ENCODE data around the gene FAM83E.
"Not testable (repeated sequence)": the region's sequence is repeated elsewhere in the genome, so short reads cannot be mapped to it uniquely, and the experiment has no call there.

The FAM83E gene

DNA sequence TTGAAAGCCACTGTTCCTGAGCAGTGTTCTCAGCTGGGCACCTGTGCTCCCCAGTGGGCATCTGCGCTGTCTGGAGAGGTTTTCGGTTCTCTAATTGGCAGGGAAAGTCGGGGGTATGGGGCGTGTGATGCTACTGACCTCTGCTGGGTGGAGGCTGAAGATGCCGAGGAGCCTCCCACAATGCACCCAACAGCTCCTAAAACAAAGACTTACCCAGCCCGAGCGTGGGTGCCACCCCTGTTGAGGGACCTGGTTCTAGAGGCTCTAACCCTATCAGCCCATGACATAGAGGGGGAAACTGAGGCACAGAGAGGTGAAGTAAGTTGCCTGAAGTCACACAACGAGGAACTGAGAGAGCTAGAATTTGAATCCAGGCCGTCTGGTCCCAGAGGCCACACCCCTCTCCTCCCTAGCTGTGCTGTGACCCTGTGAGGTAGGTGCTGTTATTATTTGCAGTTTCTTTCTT lies 6.0 kb downstream of the FAM83E start:
- DNase-seq: peak; percentile 39

DNA sequence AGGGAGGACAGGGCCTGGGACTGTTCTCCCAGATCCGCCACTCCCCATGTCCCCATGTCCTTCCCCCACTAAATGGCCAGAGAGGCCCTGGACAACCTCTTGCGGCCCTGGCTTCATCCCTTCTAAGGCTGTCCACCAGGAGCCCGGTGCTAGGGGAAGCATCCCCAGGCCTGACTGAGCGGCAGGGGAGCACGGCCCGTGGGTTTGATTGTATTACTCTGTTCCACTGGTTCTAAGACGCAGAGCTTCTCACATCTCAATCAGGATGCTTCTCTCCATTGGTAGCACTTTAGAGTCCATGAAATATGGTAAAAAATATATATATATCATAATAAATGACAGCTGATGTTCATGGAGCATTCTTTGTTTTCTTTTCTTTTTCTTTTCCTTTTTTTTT lies 7.5 kb downstream of the FAM83E start:
- no peak for DNase-seq

DNA sequence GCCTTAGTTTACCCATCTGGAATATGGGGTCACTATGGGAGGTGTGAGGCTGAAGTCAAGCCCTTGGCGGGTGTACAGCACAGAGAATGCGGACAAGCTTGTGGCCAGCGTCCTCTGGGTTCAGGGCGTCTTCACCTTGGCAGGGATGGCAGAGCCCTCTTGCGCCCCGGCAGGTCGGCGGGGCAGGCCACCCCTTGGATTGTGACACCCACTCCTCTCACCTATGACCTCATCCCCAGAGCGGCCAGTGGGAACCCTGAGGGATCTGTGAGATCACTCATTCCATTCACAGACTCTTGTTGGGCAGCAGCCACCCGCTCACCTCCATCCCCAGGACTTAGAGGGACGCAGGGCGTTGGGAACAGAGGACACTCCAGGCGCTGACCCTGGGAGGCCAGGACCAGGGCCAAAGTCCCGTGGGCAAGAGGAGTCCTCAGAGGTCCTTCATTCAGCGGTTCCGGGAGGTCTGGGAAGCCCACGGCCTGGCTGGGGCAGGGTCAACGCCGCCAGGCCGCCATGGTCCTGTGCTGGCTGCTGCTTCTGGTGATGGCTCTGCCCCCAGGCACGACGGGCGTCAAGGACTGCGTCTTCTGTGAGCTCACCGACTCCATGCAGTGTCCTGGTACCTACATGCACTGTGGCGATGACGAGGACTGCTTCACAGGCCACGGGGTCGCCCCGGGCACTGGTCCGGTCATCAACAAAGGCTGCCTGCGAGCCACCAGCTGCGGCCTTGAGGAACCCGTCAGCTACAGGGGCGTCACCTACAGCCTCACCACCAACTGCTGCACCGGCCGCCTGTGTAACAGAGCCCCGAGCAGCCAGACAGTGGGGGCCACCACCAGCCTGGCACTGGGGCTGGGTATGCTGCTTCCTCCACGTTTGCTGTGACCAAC lies 8.2 kb downstream of the FAM83E start, which contains the start of gene SPACA4:
TSS of gene SPACA4 (plus strand) at position 280 of the 896 bp plus-strand sequence. CDS start at position 517, 237 bp downstream.
- DNase-seq: no peak

DNA sequence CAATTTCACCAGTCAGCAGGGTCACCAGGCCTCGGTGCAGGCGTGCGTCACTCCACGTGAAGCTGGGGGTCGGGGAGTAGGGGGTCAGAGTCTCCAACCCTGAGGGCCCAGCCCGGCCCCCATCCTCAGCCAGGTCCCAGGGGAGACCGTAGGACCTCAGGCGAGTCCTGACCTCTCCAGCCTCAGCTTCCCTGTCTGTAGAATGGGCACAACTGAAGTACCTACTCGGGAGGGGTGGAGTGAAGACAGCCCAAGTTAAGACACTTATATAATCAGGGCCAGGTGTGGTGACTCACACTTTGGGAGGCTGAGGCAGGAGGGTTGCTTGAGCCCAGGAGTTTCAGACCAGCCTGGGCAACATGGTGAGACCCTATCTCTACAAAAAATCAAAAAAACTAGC lies 11.0 kb downstream of the FAM83E start:
- DNase-seq: no peak

DNA sequence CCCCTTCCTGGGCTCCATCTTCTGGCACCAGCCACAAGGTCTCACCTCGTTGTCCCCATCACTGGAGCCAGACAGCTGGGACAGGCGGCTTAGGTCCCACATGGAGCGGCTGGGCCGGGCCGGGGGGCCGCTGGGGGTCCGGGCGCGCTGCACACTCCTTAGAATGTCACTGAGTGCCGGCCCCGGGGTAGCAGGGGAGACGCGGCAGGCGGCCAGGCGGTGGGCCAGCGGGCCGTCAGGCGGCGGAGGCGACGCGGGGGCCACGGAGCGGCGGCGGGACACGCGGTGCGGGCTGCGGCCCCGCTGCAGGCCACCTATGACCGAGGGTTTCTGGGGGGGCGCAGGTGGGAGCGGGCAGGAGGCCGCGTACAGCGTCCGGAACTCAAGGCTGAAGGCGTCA lies 11.4 kb downstream of the FAM83E start:
- no peak for DNase-seq

DNA sequence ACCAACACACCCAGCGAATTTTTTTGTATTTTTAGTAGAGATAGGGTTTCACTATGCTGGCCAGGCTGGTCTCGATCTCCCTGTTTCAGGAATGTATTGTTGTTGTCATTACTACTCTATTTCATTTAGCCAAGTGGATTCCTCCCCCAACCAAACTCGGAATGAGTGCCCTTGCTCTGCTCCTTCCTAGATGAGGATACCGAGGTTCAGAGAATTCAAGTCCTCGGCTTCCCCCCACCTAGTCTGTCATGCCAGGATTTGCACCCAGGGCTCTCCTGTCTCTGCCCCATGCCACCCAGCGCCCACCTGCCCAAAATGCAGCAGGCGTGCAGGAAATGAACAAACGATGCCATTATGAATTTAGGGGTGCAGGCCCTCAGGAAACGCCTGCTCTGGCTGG lies 11.9 kb downstream of the FAM83E start:
- DNase-seq: no peak

DNA sequence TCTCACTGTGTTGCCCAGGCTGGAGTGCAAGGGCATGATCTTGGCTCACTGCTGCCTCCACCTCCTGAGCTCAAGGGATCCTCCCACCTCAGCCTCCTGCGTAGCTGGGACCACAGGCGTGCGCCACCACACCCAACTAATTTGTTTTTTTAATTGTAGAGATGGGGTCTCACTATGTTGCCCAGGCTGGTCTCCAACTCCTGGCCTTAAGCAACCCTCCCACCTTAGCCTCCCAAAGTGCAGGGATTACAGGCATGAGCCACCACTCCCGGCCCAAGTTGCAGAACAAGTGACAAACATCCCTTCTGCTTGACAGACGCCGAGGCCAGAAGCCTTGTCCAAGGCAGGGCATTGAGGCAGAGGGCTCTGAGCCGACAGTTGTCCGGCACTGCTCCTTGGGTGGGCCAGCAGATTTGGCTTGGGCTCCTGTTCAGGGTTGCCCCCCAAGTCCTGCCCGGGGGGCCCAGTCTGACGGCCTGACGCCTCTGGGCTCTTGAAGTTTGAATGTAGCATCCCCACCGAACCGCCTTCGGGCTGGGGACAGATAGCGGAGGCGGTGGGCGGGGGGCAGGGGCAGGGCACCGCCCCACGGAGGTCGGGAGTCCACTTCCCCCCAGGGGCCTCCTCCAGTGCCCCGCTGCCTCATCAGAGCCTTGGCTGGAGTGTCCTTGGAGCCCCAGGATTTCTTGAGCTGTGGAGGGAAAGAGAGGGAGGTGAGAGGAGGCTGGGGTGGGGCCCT lies 14.0 kb downstream of the FAM83E start:
- no peak for DNase-seq

DNA sequence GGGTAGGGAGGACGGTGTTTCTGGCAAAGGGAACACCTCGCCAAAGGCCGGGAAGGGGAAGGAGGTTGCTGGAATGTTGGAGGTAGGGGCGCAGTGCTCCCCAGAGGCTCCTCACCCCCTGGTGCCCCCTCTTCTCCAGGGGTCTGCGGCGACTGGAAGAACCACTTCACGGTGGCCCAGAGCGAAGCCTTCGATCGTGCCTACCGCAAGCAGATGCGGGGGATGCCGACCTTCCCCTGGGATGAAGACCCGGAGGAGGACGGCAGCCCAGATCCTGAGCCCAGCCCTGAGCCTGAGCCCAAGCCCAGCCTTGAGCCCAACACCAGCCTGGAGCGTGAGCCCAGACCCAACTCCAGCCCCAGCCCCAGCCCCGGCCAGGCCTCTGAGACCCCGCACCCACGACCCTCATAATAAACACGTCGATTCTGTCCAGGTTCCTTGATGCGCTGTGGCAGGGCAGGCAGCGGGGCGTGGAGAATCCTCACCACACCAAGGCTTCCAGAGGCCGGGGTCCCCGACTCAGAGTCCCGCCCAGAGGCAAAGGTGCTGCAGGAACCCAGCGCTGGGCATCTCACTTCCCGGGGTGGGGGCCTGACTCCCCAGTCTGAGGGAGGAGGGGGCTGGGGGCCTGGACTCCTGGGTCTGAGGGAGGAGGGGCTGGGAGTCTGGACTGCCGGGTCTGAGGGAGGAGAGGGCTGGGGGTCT lies 15.7 kb downstream of the FAM83E start:
- no peak for DNase-seq

DNA sequence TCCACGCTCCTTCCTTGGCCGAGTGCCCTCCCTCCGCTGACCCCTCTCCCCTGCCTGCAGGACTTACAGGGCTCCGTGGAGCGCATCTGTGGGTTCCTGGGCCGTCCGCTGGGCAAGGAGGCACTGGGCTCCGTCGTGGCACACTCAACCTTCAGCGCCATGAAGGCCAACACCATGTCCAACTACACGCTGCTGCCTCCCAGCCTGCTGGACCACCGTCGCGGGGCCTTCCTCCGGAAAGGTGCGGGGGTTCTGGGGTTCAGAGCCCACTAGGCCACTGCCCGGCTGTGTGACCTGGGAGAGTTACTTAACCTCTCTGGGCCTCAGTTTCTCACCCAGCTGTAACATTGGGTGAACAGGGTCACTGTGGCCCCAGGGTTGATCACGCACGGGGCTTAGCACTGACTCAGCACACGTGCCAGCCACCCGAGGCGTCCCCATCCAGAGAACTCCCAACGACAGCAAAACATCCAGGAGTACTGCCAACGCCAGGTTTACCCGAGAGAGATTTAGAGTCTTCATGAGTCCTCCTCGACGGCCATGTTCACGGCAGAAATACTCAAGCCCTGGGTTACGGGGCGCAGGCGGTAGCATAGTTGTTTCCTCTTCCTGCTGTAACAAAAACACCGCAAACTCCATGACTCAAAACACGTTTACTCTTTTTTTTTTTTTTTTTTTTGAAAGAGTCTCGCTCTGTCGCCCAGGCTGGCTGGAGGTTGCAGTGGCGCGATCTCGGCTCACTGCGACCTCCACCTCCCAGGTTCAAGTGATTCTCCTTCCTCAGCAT lies 18.0 kb downstream of the FAM83E start:
- DNase-seq: no peak

DNA sequence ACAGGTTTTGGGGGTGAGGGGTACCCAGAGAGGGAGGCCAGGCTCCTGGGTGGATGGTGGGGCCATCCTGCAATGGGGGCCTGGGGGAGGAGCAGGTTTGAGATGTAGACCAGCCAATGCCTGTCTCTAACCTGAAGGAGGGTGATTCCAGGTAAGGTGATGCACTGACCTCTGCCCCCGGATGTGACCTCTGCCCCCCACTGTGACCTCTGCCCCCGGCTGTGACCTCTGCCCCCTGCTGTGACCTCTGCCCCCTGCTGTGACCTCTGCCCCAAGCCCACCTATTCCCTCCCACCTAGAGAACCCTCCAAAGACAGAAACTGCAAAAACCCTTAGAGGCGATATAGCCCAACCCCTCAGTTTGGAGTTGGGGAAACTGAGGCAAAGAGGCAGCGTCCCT lies 18.6 kb downstream of the FAM83E start:
- no peak for DNase-seq

DNA sequence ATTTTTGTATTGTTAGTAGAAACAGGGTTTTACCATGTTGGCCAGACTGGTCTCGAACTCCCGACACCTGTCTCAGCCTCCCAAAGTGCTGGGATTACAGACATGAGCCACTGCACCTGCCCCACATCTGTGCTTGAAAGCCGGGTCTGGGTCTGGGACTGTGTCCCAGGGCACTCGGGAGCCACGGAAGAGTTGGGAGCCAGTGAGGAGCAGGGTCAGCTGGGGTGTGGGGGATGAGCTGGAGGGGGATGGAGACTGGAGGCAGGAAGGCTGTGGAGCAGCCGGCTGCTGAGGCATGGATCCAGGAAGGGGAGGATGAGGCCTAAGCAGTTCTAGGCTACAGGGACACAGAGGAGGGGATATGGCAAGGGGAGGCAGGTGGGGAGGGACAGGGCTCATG lies 19.0 kb downstream of the FAM83E start:
- DNase-seq: no peak

DNA sequence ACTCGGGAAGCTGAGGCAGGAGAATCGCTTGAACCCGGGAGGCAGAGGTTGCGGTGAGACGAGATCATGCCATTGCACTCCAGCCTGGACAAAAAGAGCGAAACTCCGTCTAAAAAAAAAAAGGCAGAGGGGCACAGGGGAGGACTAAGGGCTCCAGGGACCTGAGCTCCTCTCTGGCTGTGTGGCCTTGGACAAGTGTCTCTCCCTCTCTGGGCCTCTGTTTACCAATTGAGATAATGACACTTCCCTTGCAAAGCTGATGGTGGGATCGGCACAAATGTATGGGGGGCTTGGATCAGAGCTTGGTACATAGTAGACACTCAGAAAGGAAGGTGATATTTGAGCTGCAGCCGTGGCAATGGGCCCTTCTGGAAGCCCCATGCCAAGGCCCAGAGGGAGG lies 19.7 kb downstream of the FAM83E start:
- DNase-seq: no peak

DNA sequence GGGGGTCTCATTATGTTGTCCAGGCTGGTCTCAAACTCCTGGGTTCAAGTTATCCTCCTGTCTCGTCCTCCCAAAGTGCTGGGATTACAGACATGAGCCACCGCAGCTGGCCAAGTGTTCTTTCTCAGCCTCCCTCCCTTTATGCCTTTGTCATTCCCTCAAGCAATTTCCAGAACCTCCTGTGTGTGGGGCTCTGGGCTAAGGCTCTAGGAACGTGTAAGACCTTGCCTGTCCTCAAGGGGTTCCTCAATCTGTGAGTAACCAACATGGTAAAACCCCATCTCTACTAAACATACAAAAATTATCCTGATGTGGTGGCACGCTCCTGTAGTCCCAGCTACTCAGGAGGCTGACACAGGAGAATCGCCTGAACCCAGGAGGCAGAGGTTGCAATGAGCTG lies 23.9 kb downstream of the FAM83E start:
- no peak for DNase-seq

DNA sequence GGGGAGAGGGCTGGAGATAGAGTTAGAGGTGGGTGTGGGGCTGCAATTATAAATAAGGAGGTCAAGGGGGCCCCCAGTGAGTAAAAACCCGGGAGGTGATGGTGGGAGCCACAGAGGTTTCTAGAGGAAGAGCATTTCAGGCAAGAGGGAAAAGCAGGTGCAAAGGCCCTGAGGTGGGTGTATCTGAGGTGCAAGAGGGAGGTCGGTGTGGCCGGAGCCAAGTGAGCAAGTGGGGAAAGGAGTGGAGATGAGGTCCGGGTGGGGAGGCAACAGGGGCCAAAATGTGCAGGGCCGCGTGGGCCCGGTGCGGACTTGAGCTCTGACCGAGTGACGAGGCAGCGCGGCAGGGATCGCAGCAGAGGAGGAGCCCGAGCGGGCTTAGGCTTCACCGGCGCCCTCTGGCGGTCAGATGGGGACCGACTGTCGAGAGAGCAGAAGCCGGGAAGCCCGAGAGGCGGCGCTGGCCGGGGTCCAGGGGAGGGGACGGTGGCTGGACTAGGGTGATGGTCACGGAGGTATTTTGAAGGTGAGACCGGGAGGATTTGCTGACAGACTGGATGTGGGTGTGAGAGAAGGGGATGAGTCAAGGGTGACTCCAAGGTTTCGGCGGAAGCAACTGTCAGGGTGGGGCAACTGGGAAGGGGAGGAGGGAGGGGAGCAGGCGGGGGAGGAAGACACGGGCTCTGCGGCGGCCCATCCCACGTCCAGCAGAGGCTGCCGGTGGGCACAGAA lies 26.0 kb downstream of the FAM83E start:
- peak; percentile 28 for DNase-seq

DNA sequence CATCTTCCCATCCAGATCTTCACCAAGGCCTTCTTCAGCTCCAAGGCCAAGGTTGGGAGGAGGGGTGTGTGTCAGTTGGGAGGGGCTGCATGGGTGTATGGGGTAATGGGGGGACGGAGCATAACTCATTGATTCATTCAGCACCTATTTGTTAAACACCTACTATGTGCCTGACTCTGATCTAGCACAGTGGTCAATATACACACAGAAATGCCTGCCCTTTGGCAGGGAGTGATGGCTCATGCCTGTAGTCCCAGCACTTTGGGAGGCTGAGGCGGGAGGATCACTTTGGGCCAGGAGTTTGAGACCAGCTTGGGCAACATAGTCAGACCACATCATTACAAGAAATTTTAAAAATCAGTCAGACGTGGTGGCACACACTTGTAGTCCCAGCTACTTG lies 27.5 kb downstream of the FAM83E start:
- DNase-seq: no peak

DNA sequence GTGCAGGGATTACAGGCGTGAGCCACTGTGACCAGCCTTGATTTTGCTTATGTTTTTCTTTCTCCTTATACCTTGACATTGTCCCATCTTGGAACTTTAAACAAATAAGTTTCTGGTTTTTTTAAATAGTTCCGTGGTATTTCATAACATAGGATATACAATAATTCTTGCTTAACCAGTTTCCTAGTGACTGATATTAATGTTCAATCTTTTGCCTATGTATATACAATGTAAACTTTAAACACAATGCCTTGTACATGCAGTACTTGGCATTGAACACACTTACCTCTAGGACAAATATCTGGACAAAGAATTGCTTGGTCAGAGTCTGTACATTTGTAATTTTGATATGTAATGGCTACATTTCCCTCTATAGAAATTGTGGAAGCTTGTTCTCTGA lies 32.7 kb downstream of the FAM83E start:
- no peak for DNase-seq

DNA sequence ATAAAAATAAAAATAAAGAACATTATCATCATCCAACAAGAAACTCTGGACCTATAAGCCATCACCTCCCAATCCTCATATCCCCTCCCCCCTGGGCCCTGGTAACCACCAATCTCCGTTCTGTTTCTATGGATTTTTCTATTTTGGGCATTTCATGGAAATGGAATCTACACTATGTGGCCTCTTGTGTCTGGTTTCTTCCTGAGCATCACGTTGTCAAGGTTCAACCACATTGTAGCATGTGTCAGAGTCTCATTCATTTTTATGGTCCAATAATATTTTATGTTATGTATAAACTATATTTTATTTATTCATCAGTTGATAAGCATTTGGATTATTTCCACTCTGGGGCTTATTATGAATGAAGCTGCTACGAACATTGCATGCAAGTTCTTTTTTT lies 36.0 kb downstream of the FAM83E start:
- DNase-seq: no peak

DNA sequence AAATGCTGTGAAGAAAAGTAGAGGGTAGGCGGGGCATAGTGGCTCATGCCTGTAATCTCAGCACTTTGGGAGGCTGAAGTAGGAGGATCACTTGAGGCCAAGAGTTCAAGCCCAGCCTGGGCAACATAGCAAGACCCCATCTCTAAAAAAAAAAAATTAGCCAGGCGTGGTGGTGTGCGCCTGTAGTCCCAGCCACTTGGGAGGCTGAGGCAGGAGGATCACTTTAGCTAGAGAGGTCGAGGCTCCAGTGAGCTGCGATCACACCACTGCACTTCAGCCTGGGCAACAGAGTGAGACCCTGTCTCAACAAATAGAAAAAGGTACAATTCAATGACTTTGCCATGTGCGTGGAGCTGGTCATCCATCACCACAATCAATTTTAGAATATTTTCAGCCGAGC lies 37.0 kb downstream of the FAM83E start:
- not testable (repeated sequence) for DNase-seq

DNA sequence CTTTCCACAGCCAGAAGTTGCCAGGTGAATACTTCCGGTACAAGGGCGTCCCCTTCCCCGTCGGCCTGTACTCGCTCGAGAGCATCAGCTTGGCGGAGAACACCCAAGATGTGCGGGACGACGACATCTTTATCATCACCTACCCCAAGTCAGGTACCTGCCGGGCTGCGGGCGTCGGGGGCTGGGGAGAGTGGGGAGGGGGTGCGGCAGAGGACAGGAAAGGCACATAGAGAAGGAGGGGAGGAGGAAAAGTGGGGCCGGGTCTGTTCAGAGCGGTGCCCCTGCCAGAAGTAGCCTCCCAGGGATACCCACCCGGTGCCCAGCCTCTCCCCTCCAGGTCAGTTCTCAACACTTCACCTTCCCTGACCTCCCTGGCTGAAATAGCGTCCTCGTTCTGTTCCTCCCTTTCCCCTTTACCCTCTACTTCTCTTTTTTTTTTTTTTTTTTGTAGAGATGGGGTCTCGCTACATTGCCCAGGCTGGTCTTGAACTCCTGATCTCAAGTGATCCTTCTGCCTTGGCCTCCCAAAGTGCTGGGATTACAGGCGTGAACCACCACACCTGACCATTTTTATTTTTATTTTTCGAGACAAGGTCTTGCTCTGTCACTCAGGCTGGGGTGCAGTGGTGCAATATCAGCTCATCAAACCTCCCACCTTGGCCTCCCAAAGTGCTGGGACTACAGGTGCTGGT lies 38.8 kb downstream of the FAM83E start:
- DNase-seq: no peak

DNA sequence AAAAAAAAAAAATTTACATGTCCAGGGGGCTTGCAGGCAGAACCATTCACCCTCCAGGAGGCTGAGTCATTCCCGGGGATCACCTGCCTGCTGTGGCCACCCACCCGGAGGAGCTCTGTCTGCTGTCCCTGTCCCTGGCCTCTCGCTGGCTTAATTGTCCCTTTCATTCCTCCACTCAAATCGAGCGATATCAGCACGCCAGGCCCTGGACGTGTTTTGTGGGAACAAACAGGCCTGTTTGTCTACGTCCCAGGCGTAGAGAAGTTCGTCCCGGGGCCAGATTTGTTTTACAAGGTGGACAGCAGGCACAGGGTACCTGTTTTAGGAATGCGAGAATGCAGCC lies 41.7 kb downstream of the FAM83E start:
- no peak for DNase-seq

DNA sequence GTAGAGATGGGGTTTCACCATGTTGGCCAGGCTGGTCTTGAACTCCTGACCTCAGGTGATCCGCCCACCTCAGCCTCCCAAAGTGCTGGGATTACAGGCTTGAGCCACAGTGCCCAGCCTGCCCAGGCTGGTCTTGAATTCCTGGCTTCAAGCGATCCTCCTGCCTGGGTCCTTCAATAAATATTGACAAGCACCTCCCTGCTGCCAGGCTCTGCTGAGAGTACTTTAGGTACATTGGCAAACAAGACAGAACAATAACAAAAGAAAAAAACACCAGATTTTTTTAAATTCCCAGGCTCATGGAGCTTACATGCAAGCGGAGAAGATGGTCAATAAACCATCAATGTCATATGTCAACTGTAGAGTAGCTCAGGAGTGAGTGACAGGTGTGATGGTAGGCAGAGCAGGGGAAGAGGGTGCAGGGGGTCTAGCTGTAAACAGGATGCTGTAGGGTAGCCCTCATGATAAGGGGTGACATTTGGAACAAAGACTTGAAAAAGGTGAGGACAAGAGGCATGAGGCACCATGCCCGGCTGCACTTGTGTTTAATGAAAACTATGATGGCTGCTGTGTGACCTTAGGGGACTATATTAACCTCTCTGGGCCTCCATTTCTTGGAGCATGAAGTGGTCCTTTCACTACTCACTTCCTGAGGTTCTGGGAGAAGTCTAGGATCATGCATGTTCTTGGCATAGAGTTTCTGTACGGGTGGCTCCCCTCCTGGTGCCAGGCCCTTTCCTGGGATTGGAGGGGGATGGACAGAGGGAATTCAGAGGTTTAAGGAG lies 43.3 kb downstream of the FAM83E start:
- DNase-seq: no peak
